GM21529 (cell line): ENCODE results near the gene ANKS6.
"Not testable (repeated sequence)": the region's sequence is repeated elsewhere in the genome, so short reads cannot be mapped to it uniquely, and the experiment has no call there.

Experiments
- ATAC-seq: cut with Tn5 transposase; IDR thresholded peaks from one replicate; pipeline ENCODE4 v1.9.1; 2021; ENCODE audit not compliant: unreplicated experiment

The ANKS6 gene

GRCh38 chr9:98706651-98707165 lies 89.6 kb downstream of the ANKS6 start:
- ATAC-seq, result no peak

- no peak for ATAC-seq
Observed at GRCh38 chr9:98702835-98703380, 93.4 kb downstream of the ANKS6 start.

GRCh38 chr9:98702340-98702739 lies 94.0 kb downstream of the ANKS6 start:
- no peak for ATAC-seq

GRCh38 chr9:98701576-98701975 lies 94.8 kb downstream of the ANKS6 start:
- no peak for ATAC-seq

GRCh38 chr9:98700801-98701200 lies 95.6 kb downstream of the ANKS6 start:
- ATAC-seq, result no peak

- ATAC-seq, result no peak
Observed at GRCh38 chr9:98698856-98699255, 97.5 kb downstream of the ANKS6 start.

GRCh38 chr9:98694943-98695342 lies 101.4 kb downstream of the ANKS6 start:
- ATAC-seq, result no peak

- ATAC-seq, result no peak
Observed at GRCh38 chr9:98692392-98692791, 104.0 kb downstream of the ANKS6 start.

GRCh38 chr9:98691890-98692289 lies 104.5 kb downstream of the ANKS6 start:
- no peak for ATAC-seq

- ATAC-seq, result no peak
Observed at GRCh38 chr9:98690686-98691085, 105.7 kb downstream of the ANKS6 start.

- ATAC-seq, result no peak
Observed at GRCh38 chr9:98688710-98689495, 107.5 kb downstream of the ANKS6 start.

- no peak for ATAC-seq
Observed at GRCh38 chr9:98687911-98688310, 108.4 kb downstream of the ANKS6 start.

- no peak for ATAC-seq
Observed at GRCh38 chr9:98686961-98687855, 109.1 kb downstream of the ANKS6 start.

GRCh38 chr9:98684816-98685215 lies 111.5 kb downstream of the ANKS6 start:
- not testable (repeated sequence) for ATAC-seq
